Central memory CD8-positive, alpha-beta T cell (primary cell): ENCODE results near the gene IRGC.

Source experiments
- ATAC-seq: fragments of 150-1000 bp; cut with Tn5 transposase; replicated peaks from 2 replicates; pipeline ENCODE4 v1.10.0; 2022; ENCODE audit warnings: mild to moderate bottlenecking, moderate FRiP score, moderate number of reproducible peaks; ENCODE audit not compliant: poor library complexity, severe bottlenecking; ENCODE audit errors: extremely low read depth
- DNase-seq, 2 donors: peaks; one replicate each; pipeline ENCODE4 v3.0.0; 2021; ENCODE audit warnings: low spot score in 2 of 2
- H3K27ac Mint-ChIP-seq: one replicate; pipeline ENCODE4 v1.8.0; 2022; ENCODE audit warnings: low read depth, mild to moderate bottlenecking, moderate library complexity, mixed read lengths
- H3K27me3 Mint-ChIP-seq: one replicate; pipeline ENCODE4 v1.8.0; 2022; ENCODE audit warnings: mixed read lengths
- H3K36me3 Mint-ChIP-seq: one replicate; pipeline ENCODE4 v1.8.0; 2022; ENCODE audit warnings: mild to moderate bottlenecking, moderate library complexity, mixed read lengths; ENCODE audit not compliant: insufficient read depth
- H3K4me1 Mint-ChIP-seq: one replicate; pipeline ENCODE4 v1.8.0; 2022; ENCODE audit warnings: mixed read lengths
- H3K4me3 Mint-ChIP-seq: one replicate; pipeline ENCODE4 v1.8.0; 2022; ENCODE audit warnings: mild to moderate bottlenecking, moderate library complexity, mixed read lengths
- H3K9me3 Mint-ChIP-seq: one replicate; pipeline ENCODE4 v1.8.0; 2022; ENCODE audit warnings: mixed read lengths

IRGC gene

GRCh38 chr19:43738780-43739211, 22.9 kb downstream of the IRGC start:
- Mint-ChIP-seq H3K27ac (peak overlapping the region; percentile 86), H3K4me1 (peaks cover 38% of the 10 kb centered on the region), H3K4me3 (peak overlapping the region; percentile 34), H3K9me3 (no peaks in the 10 kb centered on the region), H3K36me3 (peaks cover 29% of the 10 kb centered on the region), H3K27me3 (no peaks in the 10 kb centered on the region)
- ATAC-seq (peak; percentile 81), DNase-seq (peak in 1 of 2 donors; percentile 11)

- Mint-ChIP-seq H3K9me3 (no peaks in the 10 kb centered on the region), H3K4me3 (peak overlapping the region; percentile 34), H3K36me3 (peaks cover 33% of the 10 kb centered on the region), H3K27ac (peak overlapping the region; percentile 86), H3K27me3 (no peaks in the 10 kb centered on the region), H3K4me1 (peaks cover 38% of the 10 kb centered on the region)
- DNase-seq (no peak), ATAC-seq (no peak)
Observed at GRCh38 chr19:43739439-43740235, 23.8 kb downstream of the IRGC start.

GRCh38 chr19:43741075-43741825, 25.4 kb downstream of the IRGC start:
- Mint-ChIP-seq H3K27ac (no peak overlapping the region), H3K9me3 (no peaks in the 10 kb centered on the region), H3K4me3 (no peak overlapping the region), H3K27me3 (no peaks in the 10 kb centered on the region), H3K4me1 (peaks cover 40% of the 10 kb centered on the region), H3K36me3 (peaks cover 40% of the 10 kb centered on the region)
- DNase-seq (no peak), ATAC-seq (no peak)

- Mint-ChIP-seq H3K36me3 (peaks cover 41% of the 10 kb centered on the region), H3K4me3 (no peak overlapping the region), H3K27me3 (no peaks in the 10 kb centered on the region), H3K9me3 (no peaks in the 10 kb centered on the region), H3K4me1 (peaks cover 31% of the 10 kb centered on the region), H3K27ac (no peak overlapping the region)
- DNase-seq = no peak
- no peak for ATAC-seq
Observed at GRCh38 chr19:43743059-43743458, 27.2 kb downstream of the IRGC start.

- Mint-ChIP-seq H3K27ac (peak overlapping the region; percentile 57), H3K4me1 (peaks cover 41% of the 10 kb centered on the region), H3K4me3 (peak overlapping the region; percentile 45), H3K9me3 (no peaks in the 10 kb centered on the region), H3K27me3 (no peaks in the 10 kb centered on the region), H3K36me3 (peaks cover 47% of the 10 kb centered on the region)
- DNase-seq (no peak), ATAC-seq (no peak)
Observed at GRCh38 chr19:43747557-43748204, 31.8 kb downstream of the IRGC start.

- Mint-ChIP-seq H3K4me3 (peak overlapping the region; percentile 45), H3K27me3 (no peaks in the 10 kb centered on the region), H3K36me3 (peaks cover 47% of the 10 kb centered on the region), H3K9me3 (no peaks in the 10 kb centered on the region), H3K4me1 (peaks cover 47% of the 10 kb centered on the region), H3K27ac (peak overlapping the region; percentile 57)
- no peak for ATAC-seq
- no peak for DNase-seq
Observed at GRCh38 chr19:43748205-43748594, 32.3 kb downstream of the IRGC start.

GRCh38 chr19:43748685-43749084, 32.8 kb downstream of the IRGC start:
- Mint-ChIP-seq H3K4me1 (peaks cover 47% of the 10 kb centered on the region), H3K27me3 (no peaks in the 10 kb centered on the region), H3K4me3 (no peak overlapping the region), H3K9me3 (no peaks in the 10 kb centered on the region), H3K36me3 (peaks cover 45% of the 10 kb centered on the region), H3K27ac (peak overlapping the region; percentile 13)
- ATAC-seq = no peak
- DNase-seq = no peak

- Mint-ChIP-seq H3K27ac (peak overlapping the region; percentile 13), H3K27me3 (no peaks in the 10 kb centered on the region), H3K4me3 (no peak overlapping the region), H3K36me3 (peaks cover 46% of the 10 kb centered on the region), H3K9me3 (no peaks in the 10 kb centered on the region), H3K4me1 (peaks cover 52% of the 10 kb centered on the region)
- DNase-seq (no peak), ATAC-seq (no peak)
Observed at GRCh38 chr19:43749152-43749551, 33.3 kb downstream of the IRGC start.

GRCh38 chr19:43749898-43750297, 34.0 kb downstream of the IRGC start:
- DNase-seq = no peak
- no peaks in the 10 kb centered on the region for H3K9me3 Mint-ChIP-seq
- H3K27me3 Mint-ChIP-seq = no peaks in the 10 kb centered on the region
- no peak for ATAC-seq
- H3K27ac Mint-ChIP-seq = no peak overlapping the region
- H3K36me3 Mint-ChIP-seq = peaks cover 49% of the 10 kb centered on the region
- H3K4me1 Mint-ChIP-seq = peaks cover 57% of the 10 kb centered on the region
- no peak overlapping the region for H3K4me3 Mint-ChIP-seq

- Mint-ChIP-seq H3K4me1 (peaks cover 67% of the 10 kb centered on the region), H3K27me3 (no peaks in the 10 kb centered on the region), H3K4me3 (no peak overlapping the region), H3K27ac (peak overlapping the region; percentile 16), H3K9me3 (no peaks in the 10 kb centered on the region), H3K36me3 (peaks cover 48% of the 10 kb centered on the region)
- ATAC-seq = no peak
- no peak for DNase-seq
Observed at GRCh38 chr19:43751466-43752220, 35.8 kb downstream of the IRGC start.

GRCh38 chr19:43752287-43752875, 36.5 kb downstream of the IRGC start:
- no peak for DNase-seq
- Mint-ChIP-seq H3K36me3 (peaks cover 43% of the 10 kb centered on the region), H3K4me1 (peaks cover 69% of the 10 kb centered on the region), H3K9me3 (no peaks in the 10 kb centered on the region), H3K27me3 (no peaks in the 10 kb centered on the region), H3K27ac (no peak overlapping the region), H3K4me3 (peak overlapping the region; percentile 98)
- ATAC-seq = no peak

GRCh38 chr19:43754253-43754502, 38.3 kb downstream of the IRGC start:
- peak; percentile 55 for ATAC-seq
- Mint-ChIP-seq H3K4me1 (peaks cover 53% of the 10 kb centered on the region), H3K36me3 (peaks cover 30% of the 10 kb centered on the region)

More at GRCh38 chr19:43754253-43754502, 38.3 kb downstream of the IRGC start:
- peak overlapping the region; percentile 99 for H3K27ac Mint-ChIP-seq
- peak overlapping the region; percentile 98 for H3K4me3 Mint-ChIP-seq
- no peaks in the 10 kb centered on the region for H3K27me3 Mint-ChIP-seq
- H3K9me3 Mint-ChIP-seq = no peaks in the 10 kb centered on the region
- no peak for DNase-seq
